Peyer's patch (tissue), 4 donors: ENCODE measurements around the gene PCNX2.

Experiments
- CTCF ChIP-seq, 6 experiments: fragments of 450-650 bp in 4 of 6; fragments of 200-600 bp in 2 of 6; sonication (generic) in 1 of 6; IDR thresholded peaks; one replicate each; pipeline ENCODE4 v1.5.1; 2017 to 2019; ENCODE audit warnings: antibody characterized with exemption in 6 of 6, mild to moderate bottlenecking in 3 of 6, moderate library complexity in 1 of 6
- POLR2A ChIP-seq, 2 donors: fragments of 450-650 bp; IDR thresholded peaks; one replicate each; pipeline ENCODE4 v1.5.1; 2017; ENCODE audit warnings: antibody characterized with exemption in 2 of 2, mild to moderate bottlenecking in 2 of 2, moderate library complexity in 2 of 2

- TF ChIP-seq CTCF (IDR thresholded peaks at IDR 0.05) (no peak), POLR2A (IDR thresholded peaks at IDR 0.05) (no peak)
These were observed 27.0 kb downstream of the PCNX2 start for GRCh38 chr1:233268389-233269022.
